Sigmoid colon (tissue), 4 donors: ENCODE results near the gene PLEKHB1.

Source experiments
- EP300 ChIP-seq, 4 donors: sonication (generic); formaldehyde crosslinking; IDR thresholded peaks; one replicate each; pipeline ENCODE4 v1.6.1; 2017; ENCODE audit warnings: antibody characterized with exemption in 4 of 4
- POLR2A ChIP-seq, 2 donors: fragments of 450-650 bp; IDR thresholded peaks; one replicate each; pipeline ENCODE4 v1.6.1; 2016; ENCODE audit warnings: antibody characterized with exemption in 2 of 2, mild to moderate bottlenecking in 2 of 2, moderate library complexity in 2 of 2
- TF ChIP-seq, protein P1 (sequence below), 4 experiments: fragments of 450-650 bp in 3 of 4; fragments of 200-600 bp in 1 of 4; IDR thresholded peaks; one replicate each; pipeline ENCODE4 v1.5.1; 2016 to 2019; ENCODE audit warnings: antibody characterized with exemption in 4 of 4, mild to moderate bottlenecking in 3 of 4, moderate library complexity in 2 of 4

DNA sequence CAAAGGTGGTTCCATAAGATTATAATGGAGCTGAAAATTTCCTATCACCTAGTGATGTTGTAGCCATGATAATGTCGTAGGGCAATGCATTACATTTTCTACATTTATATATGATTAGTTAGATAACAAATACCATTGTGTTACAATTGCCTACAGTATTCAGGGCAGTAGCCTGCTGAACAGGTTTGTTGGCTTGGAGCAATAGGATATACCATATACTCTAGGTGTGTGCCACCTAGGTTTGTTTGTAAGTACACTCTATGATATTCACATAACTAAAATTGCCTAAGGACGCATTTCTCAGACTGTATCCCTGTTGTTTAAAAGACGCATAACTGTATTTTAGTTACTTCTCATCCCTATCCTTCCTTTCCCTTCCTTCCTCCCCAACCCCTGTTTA is 13.6 kb downstream of the PLEKHB1 start:
- TF ChIP-seq, protein P1, sequence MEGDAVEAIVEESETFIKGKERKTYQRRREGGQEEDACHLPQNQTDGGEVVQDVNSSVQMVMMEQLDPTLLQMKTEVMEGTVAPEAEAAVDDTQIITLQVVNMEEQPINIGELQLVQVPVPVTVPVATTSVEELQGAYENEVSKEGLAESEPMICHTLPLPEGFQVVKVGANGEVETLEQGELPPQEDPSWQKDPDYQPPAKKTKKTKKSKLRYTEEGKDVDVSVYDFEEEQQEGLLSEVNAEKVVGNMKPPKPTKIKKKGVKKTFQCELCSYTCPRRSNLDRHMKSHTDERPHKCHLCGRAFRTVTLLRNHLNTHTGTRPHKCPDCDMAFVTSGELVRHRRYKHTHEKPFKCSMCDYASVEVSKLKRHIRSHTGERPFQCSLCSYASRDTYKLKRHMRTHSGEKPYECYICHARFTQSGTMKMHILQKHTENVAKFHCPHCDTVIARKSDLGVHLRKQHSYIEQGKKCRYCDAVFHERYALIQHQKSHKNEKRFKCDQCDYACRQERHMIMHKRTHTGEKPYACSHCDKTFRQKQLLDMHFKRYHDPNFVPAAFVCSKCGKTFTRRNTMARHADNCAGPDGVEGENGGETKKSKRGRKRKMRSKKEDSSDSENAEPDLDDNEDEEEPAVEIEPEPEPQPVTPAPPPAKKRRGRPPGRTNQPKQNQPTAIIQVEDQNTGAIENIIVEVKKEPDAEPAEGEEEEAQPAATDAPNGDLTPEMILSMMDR (IDR thresholded peaks at IDR 0.05): no peak
- no peak for TF ChIP-seq POLR2A (IDR thresholded peaks at IDR 0.05)
- TF ChIP-seq EP300 (IDR thresholded peaks at IDR 0.05): no peak
